NCI-H524 treated with DMSO at 0.1 percent for 48 hours (cell line): ENCODE results near the gene RIOK3.
"Not testable (repeated sequence)": the region's sequence is repeated elsewhere in the genome, so short reads cannot be mapped to it uniquely, and the experiment has no call there.

Experiments used
- DNase-seq: peaks from one replicate; lab custom pipeline; 2025; lab: John Stamatoyannopoulos, UW

Gene RIOK3

GRCh38 chr18:23495723-23496440, 42.8 kb downstream of the RIOK3 start:
- DNase-seq = no peak

DNA sequence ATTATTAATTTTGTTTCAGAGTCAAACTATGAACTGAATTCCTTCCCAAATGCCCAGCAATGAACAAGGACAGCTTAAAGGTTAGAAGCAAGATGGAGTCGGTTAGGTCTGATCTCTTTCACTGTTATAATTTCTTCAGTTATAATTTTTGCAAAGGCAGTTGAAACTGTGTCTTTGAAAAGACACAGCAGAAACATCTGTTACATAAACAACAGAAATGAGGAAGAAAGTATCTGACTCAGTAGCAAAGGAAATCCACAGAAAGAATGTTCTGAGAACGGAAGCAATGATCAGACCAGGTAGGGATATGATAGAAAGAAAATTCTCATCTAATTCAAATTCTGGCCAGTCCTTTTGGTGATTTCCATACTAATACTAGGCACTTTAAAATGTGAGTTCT, 45.0 kb downstream of the RIOK3 start:
- no peak for DNase-seq

DNA sequence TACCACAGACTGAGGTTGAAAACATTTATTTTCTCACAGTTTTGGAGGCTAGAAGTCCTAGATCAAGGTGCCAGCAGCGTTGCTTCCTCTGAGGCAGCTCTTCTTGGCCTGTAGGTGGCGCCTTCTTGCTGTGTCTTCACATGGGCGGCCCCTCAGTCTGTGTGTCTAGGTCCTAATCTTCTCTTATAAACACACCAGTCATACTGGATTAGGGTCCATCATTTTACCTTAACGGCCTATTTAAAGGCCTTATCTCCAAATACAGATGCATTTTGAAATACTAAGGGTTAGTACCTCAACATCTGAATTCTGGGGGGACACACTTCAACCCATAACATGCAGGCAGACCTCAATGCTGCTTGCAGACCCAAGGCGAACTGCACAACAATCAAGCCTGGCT, 45.8 kb downstream of the RIOK3 start:
- DNase-seq = no peak

GRCh38 chr18:23499291-23499781, 46.2 kb downstream of the RIOK3 start:
- no peak for DNase-seq

DNA sequence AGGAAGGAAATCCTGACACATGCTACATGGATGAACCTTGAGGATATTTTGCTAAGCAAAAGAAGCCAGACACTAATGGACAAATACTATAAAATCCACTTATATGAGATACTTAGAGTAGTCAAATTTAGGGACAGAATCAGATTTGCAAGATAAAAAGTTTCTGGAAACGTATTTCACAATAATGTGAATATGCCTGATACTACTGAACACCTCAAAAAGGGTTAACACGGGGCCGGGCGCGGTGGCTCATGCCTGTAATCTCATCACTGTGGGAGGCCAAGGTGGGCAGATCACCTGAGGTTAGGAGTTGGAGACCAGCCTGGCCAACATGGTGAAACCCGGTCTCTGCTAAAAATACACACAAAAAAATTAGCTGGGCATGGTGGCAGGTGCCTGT, 48.5 kb downstream of the RIOK3 start:
- no peak for DNase-seq

DNA sequence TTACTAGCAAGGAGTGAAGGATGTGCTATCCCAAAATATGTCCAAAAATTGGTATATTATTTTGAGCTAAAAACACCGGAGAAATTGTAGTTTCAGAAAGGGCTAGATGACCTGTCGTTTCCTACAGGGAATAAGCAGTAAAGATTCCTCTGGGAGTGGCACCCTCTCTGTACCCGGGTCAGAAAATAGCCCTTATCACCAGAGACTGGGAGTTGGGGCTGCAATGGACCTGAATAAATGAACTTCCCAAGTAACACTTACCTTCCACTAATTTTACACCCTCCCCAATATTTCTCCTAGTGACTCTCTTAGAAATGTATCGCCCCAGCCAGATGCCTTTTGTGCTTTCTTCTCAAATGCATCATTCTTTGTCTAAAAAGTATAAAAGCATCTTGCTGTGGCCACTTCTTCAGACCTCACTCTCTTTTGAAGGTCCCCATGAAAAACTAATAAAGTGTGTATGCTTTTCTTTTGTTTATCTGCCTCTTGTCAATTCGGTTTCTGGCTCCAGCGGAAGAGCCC, 49.5 kb downstream of the RIOK3 start:
- DNase-seq = no peak

DNA sequence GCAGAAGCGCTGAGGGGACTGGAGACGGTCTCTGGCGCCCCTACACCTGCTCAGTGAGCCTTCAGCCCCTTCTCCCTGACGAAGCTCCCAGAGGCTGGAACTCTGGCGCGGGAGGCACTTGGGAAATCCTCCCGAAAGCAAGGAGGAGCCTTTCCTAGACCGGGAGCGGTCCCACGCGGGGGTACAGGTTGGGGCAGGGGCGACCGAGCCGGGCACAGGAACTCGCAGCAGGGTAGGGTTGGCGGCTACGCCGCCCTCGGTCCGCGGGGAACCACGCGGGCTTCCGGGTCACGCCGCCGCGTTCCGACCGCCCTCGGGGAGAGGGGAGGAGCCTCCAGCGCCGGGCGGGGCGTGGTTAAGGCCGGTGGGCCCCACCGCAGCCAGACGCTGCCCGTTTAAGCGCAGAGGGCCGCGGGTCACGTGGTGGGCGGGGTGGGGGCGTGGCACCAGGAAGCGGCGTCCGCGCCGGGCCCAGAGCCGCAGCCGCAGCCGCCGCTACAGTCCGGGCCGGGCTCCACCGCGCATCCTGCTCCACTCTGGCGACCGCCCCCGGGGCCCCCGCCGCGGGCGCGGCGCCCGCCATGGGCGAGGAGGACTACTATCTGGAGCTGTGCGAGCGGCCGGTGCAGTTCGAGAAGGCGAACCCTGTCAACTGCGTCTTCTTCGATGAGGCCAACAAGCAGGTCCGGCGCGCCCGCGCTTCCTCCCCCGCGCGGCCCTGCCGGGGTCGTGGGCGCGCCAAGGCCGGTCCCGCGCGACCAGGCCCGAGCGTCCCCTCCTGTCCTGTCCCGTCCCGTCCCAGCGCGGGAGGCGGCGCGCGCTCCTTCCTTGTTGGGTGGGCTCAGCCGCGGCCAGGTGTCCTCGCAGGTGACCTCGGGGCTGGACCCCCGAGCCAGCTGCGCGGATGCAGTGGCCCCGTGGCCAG, 50.2 kb downstream of the RIOK3 start, which contains the start of gene RMC1:
RMC1 (plus strand) TSS at position 474 of the 925 bp plus-strand sequence; CDS start at position 582, 108 bp downstream.
- peak; percentile 49 for DNase-seq

GRCh38 chr18:23503963-23504344, 50.9 kb downstream of the RIOK3 start:
- no peak for DNase-seq

DNA sequence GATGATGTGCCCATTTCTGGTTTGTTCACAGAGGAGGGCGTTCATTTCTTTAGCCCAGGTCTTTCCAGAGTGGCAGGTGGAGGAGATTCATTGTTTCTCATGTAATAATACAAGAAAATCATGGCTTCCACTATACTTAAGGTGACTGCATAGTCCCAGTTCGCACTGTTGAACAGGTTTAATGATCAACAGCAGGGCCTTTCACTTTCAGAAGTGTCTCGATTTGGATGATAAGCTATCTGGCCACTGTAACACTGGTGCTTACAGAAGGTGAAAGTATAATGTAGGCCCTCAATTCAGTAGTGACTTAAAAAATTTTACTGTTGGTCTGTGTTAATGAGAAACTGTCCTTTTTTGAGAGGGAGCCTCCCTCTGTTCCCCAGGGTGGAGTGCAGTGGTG, 51.6 kb downstream of the RIOK3 start:
- no peak for DNase-seq

DNA sequence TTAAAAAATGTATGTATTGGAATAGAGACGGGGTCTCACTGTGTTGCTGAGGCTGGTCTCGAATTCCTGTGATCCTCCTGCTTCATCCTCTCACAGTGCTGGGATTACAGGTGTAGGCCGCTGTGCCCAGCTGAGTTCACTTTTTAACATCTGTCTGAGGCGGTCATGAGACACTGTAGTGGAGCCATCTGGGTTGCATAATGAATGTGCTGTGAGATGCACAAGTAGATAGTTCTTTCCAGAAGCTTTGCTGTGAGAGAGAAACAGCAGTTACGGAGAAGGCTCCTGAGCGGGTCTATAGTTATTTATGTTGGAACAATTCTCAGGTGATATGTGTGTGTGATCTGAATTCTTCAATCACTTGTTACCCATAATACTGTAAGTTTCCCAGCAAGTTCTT, 53.3 kb downstream of the RIOK3 start:
- no peak for DNase-seq

- not testable (repeated sequence) for DNase-seq
Observed at GRCh38 chr18:23510923-23511322, 57.8 kb downstream of the RIOK3 start.

- DNase-seq = not testable (repeated sequence)
Observed at GRCh38 chr18:23512216-23512615, 59.1 kb downstream of the RIOK3 start.

DNA sequence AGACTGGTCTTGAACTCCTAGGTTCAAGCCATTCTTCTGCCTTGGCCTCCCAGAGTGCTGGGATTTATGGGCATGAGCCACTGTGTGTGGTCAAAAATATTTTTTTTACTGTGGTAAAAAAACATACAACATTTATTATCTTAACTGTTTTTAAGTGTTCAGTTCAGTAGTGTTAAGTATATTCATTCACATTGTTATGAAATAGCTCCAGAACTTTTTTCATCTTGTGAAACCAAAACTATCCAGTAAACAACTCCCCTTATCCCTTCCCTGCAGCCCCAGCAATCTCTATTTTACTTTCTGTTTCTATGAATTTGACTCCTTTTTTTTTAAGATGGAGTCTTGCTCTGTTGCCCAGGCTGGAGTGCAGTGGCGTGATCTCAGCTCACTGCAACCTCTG, 59.6 kb downstream of the RIOK3 start:
- no peak for DNase-seq

DNA sequence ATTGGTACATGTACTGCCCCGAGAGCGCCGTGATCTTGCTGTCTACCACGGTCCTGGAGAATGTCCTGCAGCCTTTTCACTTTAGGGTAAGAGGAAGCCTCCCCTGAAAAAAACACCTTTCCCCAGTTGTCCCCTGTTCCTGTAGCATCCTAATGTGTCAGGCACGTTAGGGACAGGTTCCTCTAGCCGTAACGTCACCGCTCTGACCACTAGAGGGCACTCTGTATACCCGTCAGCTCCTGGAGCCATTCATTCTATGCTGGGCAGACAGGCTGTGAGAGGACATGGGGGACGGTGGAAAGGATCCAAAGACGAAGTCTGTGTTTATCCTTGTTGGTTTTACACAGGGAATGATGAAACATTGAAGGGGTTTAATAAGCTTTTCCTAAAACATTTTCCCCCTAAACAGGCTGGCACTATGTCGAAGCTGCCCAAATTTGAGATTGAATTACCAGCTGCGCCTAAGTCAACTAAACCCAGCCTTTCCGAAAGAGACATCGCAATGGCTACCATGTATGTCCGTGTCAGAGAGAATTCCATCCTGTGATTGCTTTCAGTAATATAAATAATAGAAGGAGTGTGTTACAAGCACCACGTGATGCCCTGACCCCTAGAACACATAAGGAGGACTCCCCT, 62.9 kb downstream of the RIOK3 start:
- DNase-seq = no peak

DNA sequence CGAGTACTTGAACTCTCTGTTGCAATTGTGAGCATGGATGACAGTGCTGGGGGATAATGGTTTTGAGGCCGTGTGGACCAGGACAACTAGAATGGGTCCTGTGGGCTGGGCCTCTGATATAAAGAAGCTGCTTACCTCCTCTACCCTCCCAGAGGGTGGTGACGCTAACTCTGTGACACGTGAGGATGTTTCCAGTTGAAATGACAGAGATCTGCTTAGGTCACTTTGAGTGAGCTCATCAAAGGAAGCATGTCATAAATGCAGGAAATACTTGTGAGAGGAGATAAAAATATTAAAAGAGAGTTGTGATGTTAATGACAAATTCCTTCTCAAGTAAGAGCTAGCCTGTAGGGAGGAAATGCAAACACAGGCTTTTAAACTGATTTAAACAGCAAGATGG, 66.6 kb downstream of the RIOK3 start:
- DNase-seq = no peak

GRCh38 chr18:23521271-23521670, 68.2 kb downstream of the RIOK3 start:
- DNase-seq = no peak

DNA sequence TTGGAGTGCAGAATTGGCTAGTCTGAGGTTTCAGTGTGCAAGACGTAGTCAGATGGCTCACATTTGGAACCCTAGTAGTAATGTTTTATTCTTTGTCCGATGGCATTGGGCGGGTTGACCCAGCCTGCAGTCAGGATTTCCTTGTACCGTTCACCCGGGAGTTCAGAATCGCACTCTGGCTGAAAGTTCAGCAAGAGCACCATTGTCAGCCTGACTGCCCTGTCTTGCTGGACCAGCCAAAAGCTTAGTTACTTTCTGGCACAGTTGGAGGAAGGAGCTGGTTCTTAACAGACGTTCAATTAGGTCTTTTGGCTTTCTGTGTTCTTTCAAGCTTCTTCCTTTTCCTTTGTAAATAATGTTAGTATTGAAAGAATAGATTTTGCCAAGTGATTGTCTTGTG, 68.8 kb downstream of the RIOK3 start:
- no peak for DNase-seq

- no peak for DNase-seq
Observed at GRCh38 chr18:23523429-23524212, 70.5 kb downstream of the RIOK3 start.

- DNase-seq = no peak
Observed at GRCh38 chr18:23524213-23524707, 71.2 kb downstream of the RIOK3 start.

DNA sequence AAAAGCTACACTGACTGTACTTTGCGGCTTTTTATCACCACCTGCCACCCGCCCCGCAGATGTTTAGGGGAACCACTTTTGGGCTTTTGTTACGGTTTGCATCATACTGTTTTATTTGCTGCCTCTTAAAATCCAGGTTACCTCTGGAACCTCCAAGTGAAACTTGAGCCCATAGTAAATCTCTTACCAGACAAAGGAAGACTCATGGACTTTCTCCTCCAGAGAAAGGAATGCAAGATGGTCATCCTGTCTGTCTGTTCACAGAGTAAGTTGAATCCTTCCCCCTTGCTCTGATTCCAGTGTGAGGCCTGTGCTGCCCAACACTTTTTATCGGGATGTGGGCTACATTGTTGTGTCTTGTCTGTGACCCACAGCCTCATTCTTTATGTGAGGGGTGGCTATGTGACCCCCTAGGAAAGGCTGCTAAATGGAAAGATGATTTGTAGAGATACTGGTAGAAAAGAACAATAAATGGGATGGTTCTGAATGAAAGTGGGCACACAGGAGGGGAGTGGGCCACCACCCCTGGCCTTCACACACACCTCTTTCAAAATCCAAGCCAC, 73.5 kb downstream of the RIOK3 start:
- no peak for DNase-seq
